ENCODE data around the gene DCAF15. TPM values are rescaled to one million over a fixed set of nuclear protein-coding genes. Genes with fewer than 3 reads are reported as not detected.

Gene DCAF15
- total and polyA plus RNA-seq, 2 donors (not counting 3 experiments of a cell fraction or from before 2014, with no cell fraction given), result 41.9 to 42.4 TPM

- no peaks in the 10 kb centered on the region for H3K79me2 ChIP-seq (ENCODE audit: control insufficient read depth, insufficient read depth, low read length)
- no peaks in the 10 kb centered on the region for H3K9me3 ChIP-seq (replicated peaks; ENCODE audit: control insufficient read depth, insufficient read depth, low read length)
- H2AFZ ChIP-seq (ENCODE audit: low read depth, low read length), result no peak overlapping the region
- H3K9me1 ChIP-seq (replicated peaks; ENCODE audit: control insufficient read depth, extremely low read depth, insufficient read depth, low read length), result no peaks in the 10 kb centered on the region
- POLR2A ChIA-PET, result no interaction called here
- FAIRE-seq (no peak), DNase-seq (ENCODE audit: low read depth, low spot score) (no peak)
- H3K36me3 ChIP-seq (ENCODE audit: control insufficient read depth in 2 of 2, extremely low read depth in 1 of 2, insufficient read depth in 2 of 2, low read length in 2 of 2), result peaks cover 0 to 4% of the 10 kb centered on the region in 2 experiments
- H4K20me1 ChIP-seq (replicated peaks; ENCODE audit: control insufficient read depth, extremely low read depth, insufficient read depth, low read length), result no peaks in the 10 kb centered on the region
- intact Hi-C loops (cut with micrococcal nuclease), result loop anchor here (1.0 kb wide), 2 partner anchors 8 to 27 kb away; no protein-coding TSS in a partner anchor
- CTCF ChIA-PET, result interaction anchor here (0.7 to 2.5 kb wide), 10 partner anchors 10 to 94 kb away, joined by 3 to 13 read pairs (median 4); partner anchors contain the start of genes DCAF15, IL27RA, MISP3 and RFX1
- BruUV-seq (replicated peaks), result no TSS peak
- H3K9ac ChIP-seq (replicated peaks; ENCODE audit: extremely low read depth, insufficient read depth, low read length), result no peak overlapping the region
- no peaks in the 10 kb centered on the region for H3K27me3 ChIP-seq (ENCODE audit: control insufficient read depth in 2 of 2, insufficient read depth in 2 of 2, low read length in 2 of 2)
- no peak overlapping the region for H3K27ac ChIP-seq (ENCODE audit: insufficient read depth, low read depth, low read length)
- no peak overlapping the region for H3K4me3 ChIP-seq (replicated peaks in 1 of 3; ENCODE audit: insufficient read depth in 1 of 3, low read depth in 1 of 3, low read length in 3 of 3)
- H3K4me1 ChIP-seq (ENCODE audit: control insufficient read depth, extremely low read depth, insufficient read depth, low read length), result peaks cover 9% of the 10 kb centered on the region
- H3K4me2 ChIP-seq (ENCODE audit: insufficient read depth, low read length), result no peak overlapping the region
- TF ChIP-seq GATA2 (IDR thresholded peaks at IDR 0.05; ENCODE audit: insufficient read depth, insufficient read length, low read depth, low read length) (no peak), POLR2A (IDR thresholded peaks at IDR 0.05; ENCODE audit: low read depth, low read length) (no peak), MAX (IDR thresholded peaks at IDR 0.05; ENCODE audit: insufficient read depth, insufficient read length) (no peak), JUN (IDR thresholded peaks at IDR 0.05; ENCODE audit: borderline replicate concordance, insufficient read depth, insufficient read length, low read depth) (no peak), FOS (IDR thresholded peaks at IDR 0.05; ENCODE audit: borderline replicate concordance, insufficient read depth, low read length) (no peak), MYC (IDR thresholded peaks at IDR 0.05; ENCODE audit: low read depth, low read length) (no peak), EZH2 (IDR thresholded peaks at IDR 0.05; ENCODE audit: borderline replicate concordance, low read depth, low read length, severe bottlenecking) (no peak), POLR2AphosphoS5 (IDR thresholded peaks at IDR 0.05; ENCODE audit: insufficient read depth, low read depth, low read length) (no peak)
- TF ChIP-seq, protein P1, sequence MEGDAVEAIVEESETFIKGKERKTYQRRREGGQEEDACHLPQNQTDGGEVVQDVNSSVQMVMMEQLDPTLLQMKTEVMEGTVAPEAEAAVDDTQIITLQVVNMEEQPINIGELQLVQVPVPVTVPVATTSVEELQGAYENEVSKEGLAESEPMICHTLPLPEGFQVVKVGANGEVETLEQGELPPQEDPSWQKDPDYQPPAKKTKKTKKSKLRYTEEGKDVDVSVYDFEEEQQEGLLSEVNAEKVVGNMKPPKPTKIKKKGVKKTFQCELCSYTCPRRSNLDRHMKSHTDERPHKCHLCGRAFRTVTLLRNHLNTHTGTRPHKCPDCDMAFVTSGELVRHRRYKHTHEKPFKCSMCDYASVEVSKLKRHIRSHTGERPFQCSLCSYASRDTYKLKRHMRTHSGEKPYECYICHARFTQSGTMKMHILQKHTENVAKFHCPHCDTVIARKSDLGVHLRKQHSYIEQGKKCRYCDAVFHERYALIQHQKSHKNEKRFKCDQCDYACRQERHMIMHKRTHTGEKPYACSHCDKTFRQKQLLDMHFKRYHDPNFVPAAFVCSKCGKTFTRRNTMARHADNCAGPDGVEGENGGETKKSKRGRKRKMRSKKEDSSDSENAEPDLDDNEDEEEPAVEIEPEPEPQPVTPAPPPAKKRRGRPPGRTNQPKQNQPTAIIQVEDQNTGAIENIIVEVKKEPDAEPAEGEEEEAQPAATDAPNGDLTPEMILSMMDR (IDR thresholded peaks at IDR 0.05; ENCODE audit: extremely low read depth in 1 of 2, insufficient read depth in 1 of 2, low read depth in 1 of 2, low read length in 2 of 2), result no peak
- dilution Hi-C loops (cut with MboI; ENCODE audit: extremely low pct_ligation_motif_present, low sequenced_read_pairs), result no loop called here
These were observed 25.5 kb downstream of the DCAF15 start for GRCh38 chr19:13977803-13978202.
